Hepatic stellate cell (primary cell): ENCODE results near the gene TSC22D4.
"Not testable (repeated sequence)": the region's sequence is repeated elsewhere in the genome, so short reads cannot be mapped to it uniquely, and the experiment has no call there.

Source experiments
- DNase-seq: peaks from one replicate; pipeline ENCODE4 v3.0.0; 2011; ENCODE audit warnings: low spot score

The TSC22D4 gene

DNA sequence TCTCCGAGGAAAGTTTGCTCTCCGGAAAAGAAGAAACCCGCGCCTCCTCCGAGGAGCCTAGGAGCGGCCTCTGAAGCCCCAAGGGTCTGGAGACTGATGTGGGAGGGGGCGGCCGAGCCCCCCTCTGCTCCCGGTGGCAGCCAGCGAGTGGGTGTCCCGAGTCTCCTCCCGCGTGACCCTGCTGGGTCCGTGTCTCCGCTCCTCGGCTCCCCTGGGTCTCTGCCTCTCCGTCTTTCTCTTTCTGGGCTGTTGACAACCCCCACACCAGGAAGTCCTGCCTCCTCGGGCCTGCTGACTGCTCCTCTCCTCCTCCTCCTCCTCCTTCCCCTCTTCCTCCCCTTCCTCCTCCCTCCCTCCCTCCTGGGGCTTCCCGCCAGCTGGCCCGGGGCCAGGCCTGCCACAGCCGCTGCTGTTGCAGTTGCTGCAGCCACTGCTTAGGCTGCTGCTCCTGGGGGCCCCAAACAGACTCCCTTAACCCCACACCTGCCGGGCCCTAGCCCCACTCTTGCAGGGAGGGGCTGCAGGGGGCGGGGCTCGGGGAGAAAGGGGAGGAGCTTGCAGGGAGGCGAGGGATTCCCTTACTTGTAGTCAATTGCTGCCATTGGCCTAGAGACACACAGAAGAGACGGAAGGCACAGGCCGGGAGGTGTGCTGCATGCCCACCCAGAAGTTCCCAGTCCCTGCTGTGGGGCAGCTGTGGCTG lies at the start of gene TSC22D4:
TSS of gene TSC22D4 (minus strand) at position 257 of the 703 bp plus-strand sequence. CDS start 1,176 bp downstream, outside the sequence.
- DNase-seq = peak; percentile 97

DNA sequence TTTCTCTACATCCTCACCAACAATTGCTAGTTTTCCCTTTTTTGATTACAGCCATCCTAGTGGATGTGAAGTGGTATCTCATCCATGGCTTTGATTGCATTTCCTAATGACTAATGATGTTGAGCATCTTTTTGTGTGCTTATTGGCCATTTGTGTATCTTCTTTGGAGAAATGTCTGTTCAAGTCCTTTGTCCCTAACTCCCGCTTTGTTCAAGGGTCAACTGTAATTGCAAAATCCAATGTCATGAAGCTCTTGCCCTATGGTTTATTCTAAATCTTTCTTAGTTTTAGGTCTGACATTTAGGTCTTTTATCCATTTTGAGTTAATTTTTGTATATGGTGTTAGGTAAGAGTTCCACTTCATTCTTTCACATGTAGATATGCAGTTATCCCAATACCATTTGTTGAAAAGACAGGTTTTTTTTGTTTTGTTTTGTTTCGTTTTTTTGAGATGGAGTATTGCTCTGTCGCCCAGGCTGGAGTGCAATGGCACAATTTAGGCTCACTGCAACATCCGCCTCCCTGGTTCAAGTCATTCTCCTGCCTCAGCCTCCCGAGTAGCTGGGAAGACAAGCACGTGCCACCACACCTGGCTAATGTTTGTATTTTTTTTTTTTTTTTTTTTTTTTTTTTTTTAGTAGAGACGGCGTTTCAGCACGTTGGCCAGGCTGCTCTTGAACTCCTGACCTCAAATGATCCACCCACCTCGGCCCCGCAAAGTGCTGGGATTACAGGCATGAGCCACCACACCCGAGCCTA lies 49.3 kb upstream of the TSC22D4 start:
- DNase-seq = not testable (repeated sequence)

DNA sequence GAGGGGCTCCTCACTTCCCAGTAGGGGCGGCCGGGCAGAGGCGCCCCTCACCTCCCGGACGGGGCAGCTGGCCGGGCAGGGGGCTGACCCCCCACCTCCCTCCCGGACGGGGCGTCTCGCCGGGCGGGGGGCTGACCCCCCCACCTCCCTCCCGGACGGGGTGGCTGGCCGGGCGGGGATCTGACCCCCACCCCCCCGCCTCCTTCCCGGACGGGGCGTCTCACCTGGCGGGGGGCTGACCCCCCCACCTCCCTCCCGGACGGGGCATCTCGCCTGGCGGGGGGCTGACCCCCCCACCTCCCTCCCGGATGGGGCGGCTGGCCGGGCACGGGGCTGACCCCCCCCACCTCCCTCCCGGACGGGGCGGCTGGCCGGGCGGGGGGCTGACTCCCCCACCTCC lies 44.2 kb upstream of the TSC22D4 start:
- not testable (repeated sequence) for DNase-seq

GRCh38 chr7:100521909-100522593 lies 43.0 kb upstream of the TSC22D4 start:
- DNase-seq = not testable (repeated sequence)

- DNase-seq = no peak
Measured at GRCh38 chr7:100521076-100521475, 42.1 kb upstream of the TSC22D4 start.

- no peak for DNase-seq
Measured at GRCh38 chr7:100520138-100520537, 41.1 kb upstream of the TSC22D4 start.

GRCh38 chr7:100519580-100519979 lies 40.6 kb upstream of the TSC22D4 start:
- no peak for DNase-seq

DNA sequence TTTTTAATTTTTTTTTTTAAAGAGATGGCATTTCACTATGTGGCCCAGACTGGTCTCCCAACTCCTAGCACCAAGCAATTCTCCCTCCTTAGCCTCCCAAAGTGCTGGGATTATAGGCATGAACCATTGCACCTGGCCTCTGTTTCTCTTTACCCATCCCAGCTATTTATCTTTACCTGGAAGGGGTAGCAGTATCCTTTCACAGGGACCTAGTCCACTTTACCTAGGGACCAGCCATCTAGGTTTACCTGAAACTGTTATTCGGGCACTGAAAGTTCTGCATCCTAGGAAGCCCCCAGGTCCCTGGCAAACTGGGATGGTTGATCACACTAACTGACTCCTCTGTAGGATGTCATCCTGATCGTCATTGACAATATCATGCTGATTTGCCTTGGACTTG lies 38.3 kb upstream of the TSC22D4 start:
- no peak for DNase-seq

GRCh38 chr7:100516135-100516812 lies 37.3 kb upstream of the TSC22D4 start:
- peak; percentile 35 for DNase-seq

DNA sequence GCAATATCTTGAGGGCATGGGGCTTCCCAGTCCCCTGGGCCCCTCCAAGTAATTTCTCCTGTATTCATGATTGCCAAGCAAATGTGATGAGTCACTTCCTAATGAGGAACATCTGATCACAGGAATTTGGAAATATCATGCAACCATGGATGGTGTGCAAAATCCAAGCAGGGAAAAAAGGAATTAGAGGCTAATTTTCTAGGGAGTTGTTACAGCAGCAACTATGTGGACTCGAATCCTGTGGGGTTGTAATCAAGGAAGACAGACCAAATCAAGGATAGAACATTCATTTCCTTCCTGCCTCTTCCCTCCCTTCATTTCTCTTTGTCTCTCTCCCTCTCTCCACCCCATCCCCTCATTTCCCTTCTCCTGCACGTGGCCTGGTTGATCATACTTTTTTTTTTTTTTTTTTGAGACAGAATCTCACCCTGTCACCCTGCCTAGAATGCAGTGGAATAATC lies 36.1 kb upstream of the TSC22D4 start:
- peak; percentile 36 for DNase-seq

GRCh38 chr7:100513212-100513810 lies 34.3 kb upstream of the TSC22D4 start:
- DNase-seq = no peak

DNA sequence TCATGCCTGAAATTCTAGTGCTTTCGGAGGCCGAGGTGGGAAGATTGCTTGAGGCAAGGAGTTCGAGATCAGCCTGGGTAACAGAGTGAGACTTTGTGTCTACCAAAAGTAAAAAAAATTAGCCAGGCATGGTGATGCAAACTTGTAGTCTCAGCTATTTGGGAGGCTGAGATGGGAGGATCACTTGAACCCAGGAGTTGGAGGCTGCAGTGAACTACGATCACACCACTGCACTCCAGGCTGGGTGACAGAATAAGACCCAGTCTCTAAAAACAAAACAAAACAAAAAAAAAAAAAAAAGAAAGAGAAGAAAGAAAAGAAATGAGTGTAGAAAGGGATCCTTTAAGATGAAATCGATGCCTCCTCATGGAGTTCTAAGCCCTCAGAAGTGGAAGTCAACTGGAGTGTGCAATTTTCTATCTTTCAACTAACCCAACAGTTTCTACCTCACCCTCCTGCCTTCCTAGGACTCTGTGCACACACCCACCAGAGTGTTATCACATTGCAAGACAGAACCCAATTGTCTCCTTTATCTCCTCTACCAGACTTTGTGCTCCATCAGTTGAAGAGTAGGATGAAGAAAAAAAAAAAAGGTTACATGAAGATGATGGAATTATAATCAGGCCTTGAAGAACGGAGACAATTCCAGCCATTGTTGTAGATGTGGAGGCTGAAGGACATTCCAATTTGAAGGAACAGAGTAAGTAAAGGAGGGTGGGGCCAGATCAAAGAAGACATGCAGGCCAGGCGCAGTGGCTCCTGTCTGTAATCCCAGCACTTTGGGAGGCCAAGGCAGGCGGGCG lies 31.6 kb upstream of the TSC22D4 start:
- no peak for DNase-seq

- no peak for DNase-seq
Measured at GRCh38 chr7:100509231-100509630, 30.2 kb upstream of the TSC22D4 start.

DNA sequence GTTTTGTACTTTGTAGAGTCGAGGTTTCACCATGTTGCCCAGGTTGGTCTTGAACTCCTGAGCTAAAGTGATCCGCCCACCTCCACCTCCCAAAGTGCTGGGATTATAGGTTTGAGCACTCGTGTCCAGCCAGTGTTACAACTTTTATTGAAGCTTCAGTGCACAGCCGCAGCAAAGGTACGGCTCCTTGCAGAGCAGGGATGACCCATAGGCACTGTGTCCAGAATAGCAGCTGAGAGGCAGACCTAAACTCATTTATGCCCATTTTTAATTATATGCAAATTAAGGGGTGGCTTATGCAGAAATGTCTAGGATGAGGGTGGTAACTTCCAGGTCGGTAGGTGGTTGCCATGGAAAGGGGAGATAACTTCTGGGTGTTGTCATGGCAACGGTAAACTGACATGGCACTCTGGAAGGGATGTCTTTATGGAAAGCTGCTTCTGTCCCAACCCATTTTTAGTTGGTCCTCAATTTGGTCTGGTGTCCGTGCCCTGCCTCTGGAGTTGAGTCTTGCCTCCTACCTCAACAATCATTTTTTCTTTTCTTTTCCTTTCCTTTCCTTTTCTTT lies 27.4 kb upstream of the TSC22D4 start:
- DNase-seq = no peak

- DNase-seq = no peak
Measured at GRCh38 chr7:100504887-100505611, 26.0 kb upstream of the TSC22D4 start.

- DNase-seq = not testable (repeated sequence)
Measured at GRCh38 chr7:100504031-100504430, 25.0 kb upstream of the TSC22D4 start.

- DNase-seq = not testable (repeated sequence)
Measured at GRCh38 chr7:100500743-100501142, 21.7 kb upstream of the TSC22D4 start.

- no peak for DNase-seq
Measured at GRCh38 chr7:100496509-100496908, 17.5 kb upstream of the TSC22D4 start.

DNA sequence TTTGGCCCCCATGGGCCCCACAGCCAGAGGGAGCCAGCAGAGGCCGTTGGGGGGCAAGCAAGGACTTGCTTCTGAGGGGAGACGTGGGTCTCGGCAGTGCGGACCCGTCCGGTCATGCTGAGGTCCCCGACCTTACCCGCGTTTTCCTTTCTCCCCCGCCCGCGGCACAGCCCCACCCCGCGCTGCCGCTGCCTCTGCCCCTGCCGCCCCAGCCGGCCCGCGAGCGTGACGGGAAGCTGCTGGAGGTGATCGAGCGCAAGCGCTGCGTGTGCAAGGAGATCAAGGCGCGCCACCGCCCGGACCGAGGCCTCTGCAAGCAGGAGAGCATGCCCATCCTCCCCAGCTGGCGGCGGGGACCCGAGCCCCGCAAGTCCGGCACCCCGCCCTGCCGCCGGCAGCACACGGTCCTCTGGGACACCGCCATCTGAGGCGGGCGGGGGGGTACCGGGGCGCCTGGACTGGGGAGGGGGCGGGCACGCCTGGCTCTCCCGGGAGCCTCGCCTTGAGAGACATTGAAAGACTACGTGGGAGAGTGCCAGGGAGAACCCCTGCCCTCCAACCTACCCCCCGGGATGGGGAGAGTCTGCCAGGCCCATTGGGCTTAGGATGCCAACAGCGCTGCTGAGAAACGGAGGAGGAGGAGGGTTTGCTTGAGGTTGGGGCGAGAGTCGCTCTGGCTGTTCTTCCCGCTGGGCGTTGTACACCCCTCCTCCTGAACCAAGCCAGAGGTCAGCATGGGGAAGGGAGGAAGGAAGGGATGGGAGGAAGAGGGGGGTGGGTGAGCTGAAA lies 14.7 kb upstream of the TSC22D4 start:
- DNase-seq = peak; percentile 52
